Right renal pelvis (tissue), 4 donors: Measurements from ENCODE around the gene TPM3. TPM values are rescaled to one million over a fixed set of nuclear protein-coding genes. Genes with fewer than 3 reads are reported as not detected.
"Not testable (repeated sequence)": the region's sequence is repeated elsewhere in the genome, so short reads cannot be mapped to it uniquely, and the experiment has no call there.

Experiments used
- DNase-seq, 4 donors: peaks; one replicate each; pipeline ENCODE4 v3.0.0-alpha.2; 2013; ENCODE audit warnings: low read depth in 4 of 4, low spot score in 3 of 4, missing footprints in 1 of 4
- polyA plus RNA-seq, 4 donors: library from polyadenylated mRNA; unstranded; fragments of 120-200 nt; gene quantifications; one replicate each; pipeline ENCODE4 v1.2.1, GENCODE V29; 2013; ENCODE audit not compliant: insufficient read length in 4 of 4

The TPM3 gene
- polyA plus RNA-seq, 4 donors: 262 to 286 (median 278) TPM

GRCh38 chr1:154207262-154207661 lies 15.4 kb upstream of the TPM3 start:
- no peak for DNase-seq

- DNase-seq: no peak
These were observed 14.3 kb upstream of the TPM3 start, which contains the start of gene CFAP141 for GRCh38 chr1:154206196-154206595. CFAP141 (minus strand) TSS chr1:154206333; CDS start chr1:154206307, 26 bp downstream.

GRCh38 chr1:154205778-154206177 lies 13.9 kb upstream of the TPM3 start:
- not testable (repeated sequence) for DNase-seq

- DNase-seq: no peak
These were observed 7.6 kb upstream of the TPM3 start for GRCh38 chr1:154199563-154199879.

- DNase-seq: peak in 3 of 4 donors; percentile 39 to 59 (median 48)
These were observed 7.1 kb upstream of the TPM3 start for GRCh38 chr1:154198756-154199562.

- DNase-seq: no peak
These were observed 1.9 kb upstream of the TPM3 start for GRCh38 chr1:154193821-154194220.

- no peak for DNase-seq
These were observed 576 bp upstream of the TPM3 start for GRCh38 chr1:154192476-154192875.

- DNase-seq: no peak
These were observed 1.4 kb downstream of the TPM3 start for GRCh38 chr1:154190550-154190949.

- DNase-seq: no peak
These were observed 4.9 kb downstream of the TPM3 start for GRCh38 chr1:154186852-154187501.

- DNase-seq: no peak
These were observed 5.7 kb downstream of the TPM3 start for GRCh38 chr1:154186177-154186576.

- DNase-seq: peak; percentile 88 to 90 (median 88)
These were observed 8.6 kb downstream of the TPM3 start for GRCh38 chr1:154183046-154183915.

- peak in 1 of 4 donors; percentile 20 for DNase-seq
These were observed 9.4 kb downstream of the TPM3 start for GRCh38 chr1:154182344-154183045.

GRCh38 chr1:154181944-154182343 lies 10.0 kb downstream of the TPM3 start:
- DNase-seq: no peak

- DNase-seq: no peak
These were observed 11.8 kb downstream of the TPM3 start for GRCh38 chr1:154179946-154180687.

- no peak for DNase-seq
These were observed 12.7 kb downstream of the TPM3 start for GRCh38 chr1:154178911-154179811.

- DNase-seq: no peak
These were observed 13.9 kb downstream of the TPM3 start for GRCh38 chr1:154178013-154178412.

- no peak for DNase-seq
These were observed 15.6 kb downstream of the TPM3 start for GRCh38 chr1:154176337-154176736.

GRCh38 chr1:154174654-154175053 lies 17.2 kb downstream of the TPM3 start:
- DNase-seq: no peak

GRCh38 chr1:154171880-154172279 lies 20.0 kb downstream of the TPM3 start:
- no peak for DNase-seq
